ENCODE measurements around the gene CDC42BPA.

CDC42BPA gene

GRCh38 chr1:226976276-226976977, 341.9 kb downstream of the CDC42BPA start:
- DNase-seq: no peak

GRCh38 chr1:226975259-226976250, 342.7 kb downstream of the CDC42BPA start:
- DNase-seq: no peak

GRCh38 chr1:226974544-226975258, 343.6 kb downstream of the CDC42BPA start:
- DNase-seq: no peak

- no peak for DNase-seq
Measured at GRCh38 chr1:226973898-226974543, 344.3 kb downstream of the CDC42BPA start.

- no peak for DNase-seq
Measured at GRCh38 chr1:226973371-226973897, 344.9 kb downstream of the CDC42BPA start.

- no peak for DNase-seq
Measured at GRCh38 chr1:226972931-226973330, 345.4 kb downstream of the CDC42BPA start.

GRCh38 chr1:226971765-226972164, 346.5 kb downstream of the CDC42BPA start:
- no peak for DNase-seq

- no peak for DNase-seq
Measured at GRCh38 chr1:226967665-226968064, 350.6 kb downstream of the CDC42BPA start.

GRCh38 chr1:226966683-226967082, 351.6 kb downstream of the CDC42BPA start:
- DNase-seq: no peak

- DNase-seq: no peak
Measured at GRCh38 chr1:226965581-226966440, 352.5 kb downstream of the CDC42BPA start.

GRCh38 chr1:226964611-226965486, 353.4 kb downstream of the CDC42BPA start:
- no peak for DNase-seq

GRCh38 chr1:226964068-226964425, 354.2 kb downstream of the CDC42BPA start:
- no peak for DNase-seq

GRCh38 chr1:226962421-226963391, 355.6 kb downstream of the CDC42BPA start:
- DNase-seq: no peak

- no peak for DNase-seq
Measured at GRCh38 chr1:226960944-226961765, 357.1 kb downstream of the CDC42BPA start.

- no peak for DNase-seq
Measured at GRCh38 chr1:226960256-226960655, 358.0 kb downstream of the CDC42BPA start.

- no peak for DNase-seq
Measured at GRCh38 chr1:226958300-226958699, 360.0 kb downstream of the CDC42BPA start.

GRCh38 chr1:226957714-226958113, 360.6 kb downstream of the CDC42BPA start:
- DNase-seq: no peak
